HG02588 (cell line): ENCODE results near the gene SH2D3C.

Experiments
- ATAC-seq: cut with Tn5 transposase; IDR thresholded peaks from one replicate; pipeline ENCODE4 v1.9.1; 2021; ENCODE audit warnings: mild to moderate bottlenecking, moderate library complexity; ENCODE audit not compliant: unreplicated experiment

Gene SH2D3C

GRCh38 chr9:127744398-127745110, 33.9 kb downstream of the SH2D3C start:
- ATAC-seq = no peak

- no peak for ATAC-seq
Measured at GRCh38 chr9:127742435-127743088, 35.9 kb downstream of the SH2D3C start.

- no peak for ATAC-seq
Measured at GRCh38 chr9:127741831-127742434, 36.5 kb downstream of the SH2D3C start.

GRCh38 chr9:127739614-127740330, 38.7 kb downstream of the SH2D3C start:
- ATAC-seq = no peak

- ATAC-seq = no peak
Measured at GRCh38 chr9:127738666-127739065, 39.8 kb downstream of the SH2D3C start.

GRCh38 chr9:127735530-127736185, 42.8 kb downstream of the SH2D3C start:
- no peak for ATAC-seq

- ATAC-seq = peak; percentile 85
Measured at GRCh38 chr9:127734747-127735529, 43.5 kb downstream of the SH2D3C start, which contains the start of gene TOR2A. Gene TOR2A (minus strand): TSS chr9:127735294. CDS start chr9:127735270, 24 bp downstream.

- ATAC-seq = no peak
Measured at GRCh38 chr9:127734247-127734746, 44.2 kb downstream of the SH2D3C start.

GRCh38 chr9:127733614-127734013, 44.9 kb downstream of the SH2D3C start:
- ATAC-seq = no peak

GRCh38 chr9:127732444-127732843, 46.0 kb downstream of the SH2D3C start:
- no peak for ATAC-seq

GRCh38 chr9:127731938-127732337, 46.5 kb downstream of the SH2D3C start:
- ATAC-seq = no peak

- ATAC-seq = no peak
Measured at GRCh38 chr9:127730799-127731410, 47.6 kb downstream of the SH2D3C start.

GRCh38 chr9:127730262-127730661, 48.2 kb downstream of the SH2D3C start:
- ATAC-seq = no peak

- no peak for ATAC-seq
Measured at GRCh38 chr9:127729522-127730256, 48.8 kb downstream of the SH2D3C start.

- ATAC-seq = no peak
Measured at GRCh38 chr9:127728808-127729207, 49.7 kb downstream of the SH2D3C start.

GRCh38 chr9:127726871-127727270, 51.6 kb downstream of the SH2D3C start:
- no peak for ATAC-seq

GRCh38 chr9:127724012-127724411, 54.5 kb downstream of the SH2D3C start:
- ATAC-seq = no peak

GRCh38 chr9:127723444-127723843, 55.0 kb downstream of the SH2D3C start:
- no peak for ATAC-seq

GRCh38 chr9:127723013-127723412, 55.5 kb downstream of the SH2D3C start:
- no peak for ATAC-seq
